H9 (cell line): ENCODE results near the gene HDC. TPM values are rescaled to one million over a fixed set of nuclear protein-coding genes. Genes with fewer than 3 reads are reported as not detected.

Experiments used
- DNase-seq: peaks from one replicate; pipeline ENCODE4 v3.0.0-alpha.2; 2017
- H2AFZ ChIP-seq: one replicate; pipeline ENCODE4 v1.6.1; 2013; ENCODE audit warnings: mild to moderate bottlenecking, low read length, control low read depth, moderate library complexity
- H2AK5ac ChIP-seq: 2 replicates; pipeline ENCODE4 v1.6.1; 2013; ENCODE audit warnings: low read length, control low read depth, mixed read lengths; ENCODE audit not compliant: insufficient read length
- H2BK120ac ChIP-seq: one replicate; pipeline ENCODE4 v1.6.1; 2013; ENCODE audit warnings: low read depth, mild to moderate bottlenecking, low read length, control low read depth, inconsistent platforms; ENCODE audit not compliant: poor library complexity, severe bottlenecking
- H2BK12ac ChIP-seq: 2 replicates; pipeline ENCODE4 v1.6.1; 2013; ENCODE audit warnings: low read length, control low read depth, mixed read lengths, low read depth; ENCODE audit not compliant: insufficient read length
- H2BK15ac ChIP-seq: 2 replicates; pipeline ENCODE4 v1.6.1; 2013; ENCODE audit warnings: low read depth, low read length, control low read depth
- H2BK20ac ChIP-seq: one replicate; pipeline ENCODE4 v1.6.1; 2013; ENCODE audit warnings: low read depth, mild to moderate bottlenecking, low read length, control low read depth, inconsistent platforms; ENCODE audit not compliant: poor library complexity, severe bottlenecking
- H2BK5ac ChIP-seq: 2 replicates; pipeline ENCODE4 v1.6.1; 2013; ENCODE audit warnings: low read length, control low read depth, mixed read lengths; ENCODE audit not compliant: insufficient read length
- H3K14ac ChIP-seq: 2 replicates; pipeline ENCODE4 v1.6.1; 2013; ENCODE audit warnings: low read length, control low read depth; ENCODE audit not compliant: insufficient read depth
- H3K18ac ChIP-seq: 2 replicates; pipeline ENCODE4 v1.6.1; 2013; ENCODE audit warnings: low read depth, mild to moderate bottlenecking, mixed read lengths, low read length, control low read depth; ENCODE audit not compliant: insufficient read length
- H3K23ac ChIP-seq: 2 replicates; pipeline ENCODE4 v1.6.1; 2013; ENCODE audit warnings: low read length, control low read depth, mixed read lengths, low read depth; ENCODE audit not compliant: insufficient read length
- H3K23me2 ChIP-seq: 2 replicates; pipeline ENCODE4 v1.6.1; 2013; ENCODE audit warnings: low read depth, mild to moderate bottlenecking, mixed read lengths, low read length, control low read depth; ENCODE audit not compliant: insufficient read length, poor library complexity, severe bottlenecking
- H3K27ac ChIP-seq: 2 replicates; pipeline ENCODE4 v1.5.1; 2013; ENCODE audit warnings: low read length, control low read depth, mixed read lengths, low read depth; ENCODE audit not compliant: insufficient read length
- H3K27me3 ChIP-seq: 2 replicates; pipeline ENCODE4 v1.6.1; 2013; ENCODE audit warnings: low read length, control low read depth, inconsistent platforms; ENCODE audit not compliant: insufficient read depth
- H3K4ac ChIP-seq: 2 replicates; pipeline ENCODE4 v1.6.1; 2013; ENCODE audit warnings: low read depth, mild to moderate bottlenecking, control low read depth, inconsistent platforms, low read length, moderate library complexity
- H3K4me1 ChIP-seq: 2 replicates; pipeline ENCODE4 v1.6.1; 2013; ENCODE audit warnings: low read length, control low read depth, inconsistent platforms; ENCODE audit not compliant: insufficient read depth
- H3K4me2 ChIP-seq: 2 replicates; pipeline ENCODE4 v1.6.1; 2013; ENCODE audit warnings: low read length, control low read depth, mixed read lengths; ENCODE audit not compliant: insufficient read length, insufficient read depth
- H3K56ac ChIP-seq: 2 replicates; pipeline ENCODE4 v1.6.1; 2013; ENCODE audit warnings: low read depth, mild to moderate bottlenecking, mixed read lengths, low read length, control low read depth; ENCODE audit not compliant: insufficient read length
- H3K79me1 ChIP-seq: 2 replicates; pipeline ENCODE4 v1.6.1; 2013; ENCODE audit warnings: low read depth, mild to moderate bottlenecking, moderate library complexity, low read length, control low read depth, inconsistent platforms; ENCODE audit not compliant: insufficient read depth, poor library complexity, severe bottlenecking
- H3K79me2 ChIP-seq: 2 replicates; pipeline ENCODE4 v1.6.1; 2013; ENCODE audit warnings: low read length, control low read depth, inconsistent platforms; ENCODE audit not compliant: insufficient read depth
- H3K9ac ChIP-seq: 2 replicates; pipeline ENCODE4 v1.6.1; 2013; ENCODE audit warnings: low read length, control low read depth, mixed read lengths; ENCODE audit not compliant: insufficient read length; ENCODE audit errors: extremely low read depth
- H3K9me3 ChIP-seq: one replicate; pipeline ENCODE4 v1.6.1; 2013; ENCODE audit warnings: low read depth, low read length, inconsistent platforms; ENCODE audit not compliant: control insufficient read depth
- H3T11ph ChIP-seq: one replicate; pipeline ENCODE4 v1.6.1; 2013; ENCODE audit warnings: mild to moderate bottlenecking, low read length, control low read depth, inconsistent platforms
- H4K20me1 ChIP-seq: one replicate; pipeline ENCODE4 v1.6.1; 2013; ENCODE audit not compliant: control insufficient read depth, insufficient read length, insufficient read depth
- H4K5ac ChIP-seq: 2 replicates; pipeline ENCODE4 v1.6.1; 2013; ENCODE audit warnings: low read depth, mild to moderate bottlenecking, mixed read lengths, low read length, control low read depth; ENCODE audit not compliant: insufficient read length
- H4K8ac ChIP-seq: replicated peaks from 2 replicates; pipeline ENCODE4 v1.6.1; 2013; ENCODE audit warnings: low read length, control low read depth, mixed read lengths, low read depth; ENCODE audit not compliant: insufficient read length
- H4K91ac ChIP-seq: 2 replicates; pipeline ENCODE4 v1.6.1; 2013; ENCODE audit warnings: low read depth, mild to moderate bottlenecking, moderate library complexity, mixed read lengths, low read length, control low read depth; ENCODE audit not compliant: insufficient read length
- H3K27ac Mint-ChIP-seq, 3 experiments: 2 replicates in 2 of 3; 3 replicates in 1 of 3; pipeline ENCODE4 v1.8.0; 2020 to 2021; ENCODE audit warnings: mixed read lengths in 3 of 3, mild to moderate bottlenecking in 1 of 3, moderate library complexity in 1 of 3
- H3K27me3 Mint-ChIP-seq: 2 replicates; pipeline ENCODE4 v1.8.0; 2021; ENCODE audit warnings: low read depth, mild to moderate bottlenecking, moderate library complexity, mixed read lengths
- H3K36me3 Mint-ChIP-seq, 3 experiments: 2 replicates in 2 of 3; 3 replicates in 1 of 3; pipeline ENCODE4 v1.8.0; 2020 to 2021; ENCODE audit warnings: low read depth in 3 of 3, mixed read lengths in 3 of 3; ENCODE audit not compliant: insufficient read depth in 1 of 3
- H3K4me1 Mint-ChIP-seq, 2 experiments: 2 replicates each; pipeline ENCODE4 v1.8.0; 2020; ENCODE audit warnings: mixed read lengths in 2 of 2
- H3K4me3 Mint-ChIP-seq, 2 experiments: 2 replicates in 1 of 2; 3 replicates in 1 of 2; pipeline ENCODE4 v1.8.0; 2020 to 2021; ENCODE audit warnings: mild to moderate bottlenecking in 2 of 2, mixed read lengths in 2 of 2, moderate library complexity in 1 of 2
- H3K9me3 Mint-ChIP-seq, 2 experiments: 2 replicates in 1 of 2; 3 replicates in 1 of 2; pipeline ENCODE4 v1.8.0; 2020; ENCODE audit warnings: mild to moderate bottlenecking in 2 of 2, mixed read lengths in 2 of 2, moderate library complexity in 1 of 2
- WGBS: extraction: QIAGEN DNeasy Blood & Tissue Kit; methylation state at CpG from one replicate; pipeline ENCODE4 v1.1.7; 2013; ENCODE audit warnings: missing lambda C conversion rate, low lambda C conversion rate, mixed read lengths; ENCODE audit not compliant: insufficient read length; ENCODE audit errors: extremely low coverage; 5-methylcytosine and 5-hydroxymethylcytosine counted together
- total RNA-seq: library from RNA; stranded (reverse); gene quantifications from 2 replicates; pipeline ENCODE4 v1.2.1, GENCODE V29; 2021
- TF ChIP-seq, protein P1 (sequence below): fragments of 200-600 bp; sonication (generic); conservative IDR thresholded peaks from 3 replicates; pipeline ENCODE4 v1.8.0; 2021; ENCODE audit warnings: antibody characterized with exemption, mild to moderate bottlenecking

Gene HDC
- total RNA-seq, 1 experiment from 2014 or later, result not detected

- TF ChIP-seq, protein P1, sequence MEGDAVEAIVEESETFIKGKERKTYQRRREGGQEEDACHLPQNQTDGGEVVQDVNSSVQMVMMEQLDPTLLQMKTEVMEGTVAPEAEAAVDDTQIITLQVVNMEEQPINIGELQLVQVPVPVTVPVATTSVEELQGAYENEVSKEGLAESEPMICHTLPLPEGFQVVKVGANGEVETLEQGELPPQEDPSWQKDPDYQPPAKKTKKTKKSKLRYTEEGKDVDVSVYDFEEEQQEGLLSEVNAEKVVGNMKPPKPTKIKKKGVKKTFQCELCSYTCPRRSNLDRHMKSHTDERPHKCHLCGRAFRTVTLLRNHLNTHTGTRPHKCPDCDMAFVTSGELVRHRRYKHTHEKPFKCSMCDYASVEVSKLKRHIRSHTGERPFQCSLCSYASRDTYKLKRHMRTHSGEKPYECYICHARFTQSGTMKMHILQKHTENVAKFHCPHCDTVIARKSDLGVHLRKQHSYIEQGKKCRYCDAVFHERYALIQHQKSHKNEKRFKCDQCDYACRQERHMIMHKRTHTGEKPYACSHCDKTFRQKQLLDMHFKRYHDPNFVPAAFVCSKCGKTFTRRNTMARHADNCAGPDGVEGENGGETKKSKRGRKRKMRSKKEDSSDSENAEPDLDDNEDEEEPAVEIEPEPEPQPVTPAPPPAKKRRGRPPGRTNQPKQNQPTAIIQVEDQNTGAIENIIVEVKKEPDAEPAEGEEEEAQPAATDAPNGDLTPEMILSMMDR, result no peak
- Histone ChIP-seq H3K27me3 (no peaks in the 10 kb centered on the region), H3K79me2 (no peaks in the 10 kb centered on the region), H3K18ac (no peak overlapping the region), H3K9me3 (no peaks in the 10 kb centered on the region), H4K8ac (no peak overlapping the region), H2BK5ac (no peak overlapping the region), H3K23ac (no peak overlapping the region), H2BK15ac (no peak overlapping the region), H3K9ac (no peak overlapping the region), H3K14ac (no peak overlapping the region), H3K23me2 (no peaks in the 10 kb centered on the region), H2BK12ac (no peak overlapping the region), H3K4me1 (no peaks in the 10 kb centered on the region), H2BK20ac (no peak overlapping the region), H3K79me1 (no peaks in the 10 kb centered on the region), H2BK120ac (no peak overlapping the region), H4K91ac (no peak overlapping the region), H3K56ac (no peak overlapping the region), H3K4me2 (no peak overlapping the region), H3T11ph (no peak overlapping the region), H4K5ac (no peak overlapping the region), H3K27ac (no peak overlapping the region), H2AFZ (no peak overlapping the region), H3K4ac (no peak overlapping the region), H4K20me1 (no peaks in the 10 kb centered on the region), H2AK5ac (no peak overlapping the region)
- no peak for DNase-seq
- Mint-ChIP-seq H3K27ac (no peak overlapping the region; a peak in 1 of 7 replicates), H3K9me3 (no peaks in the 10 kb centered on the region), H3K27me3 (no peaks in the 10 kb centered on the region), H3K4me1 (peaks cover 0 to 4% of the 10 kb centered on the region in 2 experiments; a peak in 1 of 4 replicates), H3K36me3 (no peaks in the 10 kb centered on the region), H3K4me3 (no peak overlapping the region)
- WGBS, result no CpG with 5 or more reads among the region's 2 CpGs
Measured at GRCh38 chr15:50238255-50238654, 27.3 kb downstream of the HDC start.
